ENCODE results near the gene REXO4. TPM values are rescaled to one million over a fixed set of nuclear protein-coding genes. Genes with fewer than 3 reads are reported as not detected.
"Not testable (repeated sequence)": the region's sequence is repeated elsewhere in the genome, so short reads cannot be mapped to it uniquely, and the experiment has no call there.

Gene REXO4
- total RNA-seq, 2 experiments from 2014 or later = 35.7 to 45.5 TPM

DNA sequence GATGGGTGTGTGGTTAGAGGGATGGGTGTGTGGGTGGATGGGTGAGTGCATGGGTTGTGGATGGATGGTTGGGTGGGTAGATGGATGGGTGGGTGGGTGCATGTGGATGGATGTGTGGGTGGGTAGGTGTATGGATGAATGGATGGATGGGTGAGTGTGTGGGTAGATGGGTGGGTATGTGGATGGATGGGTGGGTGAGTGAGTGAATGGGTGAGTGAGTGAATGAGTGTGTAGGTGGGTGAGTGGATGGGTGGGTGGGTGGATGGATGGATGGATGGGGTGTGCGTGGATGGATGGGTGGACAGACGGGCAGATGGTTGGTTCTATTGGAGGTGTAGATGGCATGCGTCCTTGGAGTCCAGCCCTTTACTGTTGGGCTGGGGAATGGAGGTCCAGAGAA is 24.4 kb downstream of the REXO4 start:
- no peak overlapping the region for H2AFZ ChIP-seq (ENCODE audit: low read length)
- TF ChIP-seq EZH2phosphoT487 (IDR thresholded peaks at IDR 0.05; ENCODE audit: borderline replicate concordance, low read depth, low read length) (no peak), CTCF (conservative IDR thresholded peaks at IDR 0.05; ENCODE audit: low read length) (no peak)
- H3K27ac ChIP-seq (ENCODE audit: low read depth, low read length, poor library complexity, severe bottlenecking) = no peak overlapping the region
- H3K36me3 ChIP-seq (ENCODE audit: insufficient read depth, low read length) = no peaks in the 10 kb centered on the region
- intact Hi-C loops (cut with micrococcal nuclease; ENCODE audit: unreplicated experiment) = no loop called here
- H3K4me2 ChIP-seq (ENCODE audit: low read length) = no peak overlapping the region
- no peaks in the 10 kb centered on the region for H3K9me3 ChIP-seq (ENCODE audit: low read length)
- ChIA-PET POLR2A (no interaction called here), CTCF (ENCODE audit: unreplicated experiment) (no interaction called here)
- H4K20me1 ChIP-seq (ENCODE audit: insufficient read depth, low read length) = no peaks in the 10 kb centered on the region
- no peaks in the 10 kb centered on the region for H3K9me2 ChIP-seq (ENCODE audit: insufficient read depth, low read length)
- no peak for DNase-seq (ENCODE audit: low spot score)
- H3K79me2 ChIP-seq (ENCODE audit: insufficient read depth, low read depth, low read length) = no peaks in the 10 kb centered on the region
- H3K4me1 ChIP-seq (ENCODE audit: insufficient read depth, low read length, poor library complexity, severe bottlenecking) = no peaks in the 10 kb centered on the region
- no TSS peak for BruUV-seq (replicated peaks)
- H3K4me3 ChIP-seq (ENCODE audit: low read depth, low read length, poor library complexity, severe bottlenecking) = no peak overlapping the region

GRCh38 chr9:133392308-133392707 is 25.5 kb downstream of the REXO4 start:
- H3K27ac ChIP-seq (ENCODE audit: low read depth, low read length, poor library complexity, severe bottlenecking); H3K4me1 ChIP-seq (ENCODE audit: insufficient read depth, low read length, poor library complexity, severe bottlenecking); DNase-seq (ENCODE audit: low spot score); H4K20me1 ChIP-seq (ENCODE audit: insufficient read depth, low read length); H3K9me3 ChIP-seq (ENCODE audit: low read length); H2AFZ ChIP-seq (ENCODE audit: low read length); H3K36me3 ChIP-seq (ENCODE audit: insufficient read depth, low read length); H3K4me3 ChIP-seq (ENCODE audit: low read depth, low read length, poor library complexity, severe bottlenecking); POLR2A ChIA-PET; CTCF ChIA-PET (ENCODE audit: unreplicated experiment); BruUV-seq (replicated peaks); H3K9me2 ChIP-seq (ENCODE audit: insufficient read depth, low read length); H3K4me2 ChIP-seq (ENCODE audit: low read length); intact Hi-C loops (cut with micrococcal nuclease; ENCODE audit: unreplicated experiment); H3K79me2 ChIP-seq (ENCODE audit: insufficient read depth, low read depth, low read length): not testable (repeated sequence)

DNA sequence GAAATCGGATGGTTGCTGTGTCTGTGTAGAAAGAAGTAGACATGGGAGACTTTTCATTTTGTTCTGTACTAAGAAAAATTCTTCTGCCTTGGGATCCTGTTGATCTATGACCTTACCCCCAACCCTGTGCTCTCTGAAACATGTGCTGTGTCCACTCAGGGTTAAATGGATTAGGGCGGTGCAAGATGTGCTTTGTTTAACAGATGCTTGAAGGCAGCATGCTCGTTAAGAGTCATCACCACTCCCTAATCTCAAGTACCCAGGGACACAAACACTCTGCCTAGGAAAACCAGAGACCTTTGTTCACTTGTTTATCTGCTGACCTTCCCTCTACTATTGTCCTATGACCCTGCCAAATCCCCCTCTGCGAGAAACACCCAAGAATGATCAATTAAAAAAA is 26.4 kb downstream of the REXO4 start:
- intact Hi-C loops (cut with micrococcal nuclease; ENCODE audit: unreplicated experiment); H3K9me3 ChIP-seq (ENCODE audit: low read length); H3K27ac ChIP-seq (ENCODE audit: low read depth, low read length, poor library complexity, severe bottlenecking); POLR2A ChIA-PET; H3K36me3 ChIP-seq (ENCODE audit: insufficient read depth, low read length); H3K79me2 ChIP-seq (ENCODE audit: insufficient read depth, low read depth, low read length); H3K4me3 ChIP-seq (ENCODE audit: low read depth, low read length, poor library complexity, severe bottlenecking); CTCF ChIA-PET (ENCODE audit: unreplicated experiment); H4K20me1 ChIP-seq (ENCODE audit: insufficient read depth, low read length); BruUV-seq (replicated peaks); H3K9me2 ChIP-seq (ENCODE audit: insufficient read depth, low read length); H3K4me2 ChIP-seq (ENCODE audit: low read length); DNase-seq (ENCODE audit: low spot score); H2AFZ ChIP-seq (ENCODE audit: low read length); H3K4me1 ChIP-seq (ENCODE audit: insufficient read depth, low read length, poor library complexity, severe bottlenecking): not testable (repeated sequence)

GRCh38 chr9:133390713-133391112 is 27.1 kb downstream of the REXO4 start:
- H3K9me2 ChIP-seq (ENCODE audit: insufficient read depth, low read length) = no peaks in the 10 kb centered on the region
- H3K4me2 ChIP-seq (ENCODE audit: low read length) = no peak overlapping the region
- TF ChIP-seq EZH2phosphoT487 (IDR thresholded peaks at IDR 0.05; ENCODE audit: borderline replicate concordance, low read depth, low read length) = no peak
- TF ChIP-seq CTCF (conservative IDR thresholded peaks at IDR 0.05; ENCODE audit: low read length) = no peak
- no peak overlapping the region for H3K4me3 ChIP-seq (ENCODE audit: low read depth, low read length, poor library complexity, severe bottlenecking)
- no peak overlapping the region for H3K27ac ChIP-seq (ENCODE audit: low read depth, low read length, poor library complexity, severe bottlenecking)
- H3K4me1 ChIP-seq (ENCODE audit: insufficient read depth, low read length, poor library complexity, severe bottlenecking) = no peaks in the 10 kb centered on the region
- H2AFZ ChIP-seq (ENCODE audit: low read length) = no peak overlapping the region
- intact Hi-C loops (cut with micrococcal nuclease; ENCODE audit: unreplicated experiment) = no loop called here
- no peaks in the 10 kb centered on the region for H3K36me3 ChIP-seq (ENCODE audit: insufficient read depth, low read length)
- POLR2A ChIA-PET = no interaction called here
- H3K9me3 ChIP-seq (ENCODE audit: low read length) = no peaks in the 10 kb centered on the region
- DNase-seq (ENCODE audit: low spot score) = no peak
- no peaks in the 10 kb centered on the region for H4K20me1 ChIP-seq (ENCODE audit: insufficient read depth, low read length)
- no peaks in the 10 kb centered on the region for H3K79me2 ChIP-seq (ENCODE audit: insufficient read depth, low read depth, low read length)
- BruUV-seq (replicated peaks) = no TSS peak
- CTCF ChIA-PET (ENCODE audit: unreplicated experiment) = interaction anchor here (0.7 kb wide), 1 partner anchor 25 kb away, joined by 11 read pairs; no protein-coding TSS in a partner anchor
